Hepatocyte (in vitro differentiated cells): ENCODE measurements around the gene KMT2A. TPM values are rescaled to one million over a fixed set of nuclear protein-coding genes. Genes with fewer than 3 reads are reported as not detected.

Experiments
- DNase-seq: peaks from one replicate; pipeline ENCODE4 v3.0.0-alpha.2; 2016; ENCODE audit warnings: low spot score
- H2AFZ ChIP-seq: fragments of 200-600 bp; sonication (generic); 2 replicates; pipeline ENCODE4 v1.6.0; 2016; ENCODE audit warnings: antibody characterized with exemption, mild to moderate bottlenecking
- H3K27ac ChIP-seq: fragments of 200-600 bp; sonication (generic); 2 replicates; pipeline ENCODE4 v1.5.1; 2016; ENCODE audit warnings: mild to moderate bottlenecking
- H3K27me3 ChIP-seq: fragments of 200-600 bp; sonication (generic); 2 replicates; pipeline ENCODE4 v1.6.1; 2016
- H3K36me3 ChIP-seq: fragments of 200-600 bp; sonication (generic); replicated peaks from 2 replicates; pipeline ENCODE4 v1.5.1; 2016; ENCODE audit warnings: low read depth; ENCODE audit not compliant: insufficient read depth
- H3K4me1 ChIP-seq: fragments of 200-600 bp; sonication (generic); 2 replicates; pipeline ENCODE4 v1.5.1; 2016; ENCODE audit warnings: mild to moderate bottlenecking, moderate library complexity; ENCODE audit not compliant: insufficient read depth
- H3K4me2 ChIP-seq: fragments of 200-600 bp; sonication (generic); 2 replicates; pipeline ENCODE4 v1.6.0; 2016
- H3K4me3 ChIP-seq: fragments of 200-600 bp; sonication (generic); 2 replicates; pipeline ENCODE4 v1.5.1; 2016; ENCODE audit warnings: mild to moderate bottlenecking
- H3K79me2 ChIP-seq: fragments of 200-600 bp; sonication (generic); 2 replicates; pipeline ENCODE4 v1.6.0; 2017; ENCODE audit warnings: mild to moderate bottlenecking
- H3K9me2 ChIP-seq: fragments of 200-600 bp; sonication (generic); replicated peaks from 2 replicates; pipeline ENCODE4 v1.6.0; 2017; ENCODE audit warnings: mild to moderate bottlenecking; ENCODE audit not compliant: insufficient read depth
- H3K9me3 ChIP-seq: fragments of 200-600 bp; sonication (generic); 2 replicates; pipeline ENCODE4 v1.5.1; 2016; ENCODE audit warnings: low read depth, mild to moderate bottlenecking
- H4K20me1 ChIP-seq: fragments of 200-600 bp; sonication (generic); 2 replicates; pipeline ENCODE4 v1.6.0; 2016; ENCODE audit warnings: mild to moderate bottlenecking; ENCODE audit not compliant: insufficient read depth, poor library complexity, severe bottlenecking
- CTCF ChIP-seq: fragments of 200-600 bp; sonication (generic); IDR thresholded peaks from 2 replicates; pipeline ENCODE4 v1.5.1; 2016; ENCODE audit warnings: antibody characterized with exemption, mild to moderate bottlenecking; ENCODE audit not compliant: poor library complexity
- EZH2 ChIP-seq: fragments of 200-600 bp; sonication (generic); IDR thresholded peaks from 2 replicates; pipeline ENCODE4 v1.6.1; 2016; ENCODE audit warnings: antibody characterized with exemption, mild to moderate bottlenecking, borderline replicate concordance
- EZH2phosphoT487 ChIP-seq: fragments of 200-600 bp; sonication (generic); IDR thresholded peaks from one replicate; pipeline ENCODE4 v1.6.1; 2018; ENCODE audit warnings: antibody characterized with exemption, mild to moderate bottlenecking, low read depth, moderate library complexity; ENCODE audit not compliant: unreplicated experiment, severe bottlenecking
- WGBS: methylation state at CpG from one replicate; pipeline ENCODE4 v1.1.6; 2016; ENCODE audit warnings: low lambda C conversion rate; ENCODE audit errors: missing lambda C conversion rate; 5-methylcytosine and 5-hydroxymethylcytosine counted together
- polyA plus RNA-seq: library from polyadenylated mRNA; unstranded; fragments of >200 nt; fragmentation: Nextera tagmentation; extraction: Ambion mirVana; gene quantifications from 2 replicates; pipeline ENCODE4 v1.2.1, GENCODE V29; 2016
- total RNA-seq: library from RNA; depleted of rRNA; stranded (reverse); fragments of >200 nt; gene quantifications from 2 replicates; pipeline ENCODE4 v1.2.3, GENCODE V29; 2014

Gene KMT2A
- total and polyA plus RNA-seq, 2 experiments from 2014 or later = 23.0 to 29.1 TPM

GRCh38 chr11:118519549-118519948 lies 83.3 kb downstream of the KMT2A start:
- Histone ChIP-seq H4K20me1 (no peaks in the 10 kb centered on the region), H3K4me3 (no peak overlapping the region), H2AFZ (no peak overlapping the region), H3K36me3 (peaks cover 2% of the 10 kb centered on the region), H3K27ac (no peak overlapping the region), H3K4me2 (no peak overlapping the region), H3K27me3 (no peaks in the 10 kb centered on the region), H3K79me2 (no peaks in the 10 kb centered on the region), H3K9me2 (no peaks in the 10 kb centered on the region), H3K9me3 (no peaks in the 10 kb centered on the region), H3K4me1 (no peaks in the 10 kb centered on the region)
- no peak for DNase-seq
- 93% methylated on average over 6 of the region's 6 CpGs for WGBS
- TF ChIP-seq EZH2phosphoT487 (no peak), EZH2 (no peak), CTCF (no peak)

- H3K79me2 ChIP-seq = no peaks in the 10 kb centered on the region
- no peaks in the 10 kb centered on the region for H3K4me1 ChIP-seq
- no peak overlapping the region for H2AFZ ChIP-seq
- H3K9me3 ChIP-seq = no peaks in the 10 kb centered on the region
- H3K27me3 ChIP-seq = no peaks in the 10 kb centered on the region
- no peak for TF ChIP-seq EZH2
- TF ChIP-seq CTCF = no peak
- no peak for TF ChIP-seq EZH2phosphoT487
- no peak overlapping the region for H3K27ac ChIP-seq
- H4K20me1 ChIP-seq = no peaks in the 10 kb centered on the region
- no peak for DNase-seq
- no peaks in the 10 kb centered on the region for H3K9me2 ChIP-seq
- no peak overlapping the region for H3K4me2 ChIP-seq
- peaks cover 2% of the 10 kb centered on the region for H3K36me3 ChIP-seq
- H3K4me3 ChIP-seq = no peak overlapping the region
- WGBS = 94% methylated on average over 13 of the region's 13 CpGs
Measured at GRCh38 chr11:118521892-118522311, 85.6 kb downstream of the KMT2A start.

- Histone ChIP-seq H3K9me3 (no peaks in the 10 kb centered on the region), H3K27ac (no peak overlapping the region), H3K4me3 (no peak overlapping the region), H3K36me3 (peaks cover 2% of the 10 kb centered on the region), H3K4me1 (no peaks in the 10 kb centered on the region), H2AFZ (no peak overlapping the region), H3K27me3 (no peaks in the 10 kb centered on the region), H3K4me2 (no peak overlapping the region), H3K79me2 (no peaks in the 10 kb centered on the region), H4K20me1 (no peaks in the 10 kb centered on the region), H3K9me2 (no peaks in the 10 kb centered on the region)
- peak; percentile 41 for DNase-seq
- 58% methylated on average over 6 of the region's 6 CpGs for WGBS
- TF ChIP-seq CTCF (peak; percentile 28), EZH2phosphoT487 (no peak)
Measured at GRCh38 chr11:118522571-118523072, 86.3 kb downstream of the KMT2A start.

- no peak for TF ChIP-seq CTCF
- no peak for TF ChIP-seq EZH2
- TF ChIP-seq EZH2phosphoT487 = no peak
- Histone ChIP-seq H4K20me1 (no peaks in the 10 kb centered on the region), H3K9me2 (no peaks in the 10 kb centered on the region)
Measured at GRCh38 chr11:118524356-118524755, 88.1 kb downstream of the KMT2A start.

More at GRCh38 chr11:118524356-118524755, 88.1 kb downstream of the KMT2A start:
- no peaks in the 10 kb centered on the region for H3K79me2 ChIP-seq
- no peak overlapping the region for H3K4me3 ChIP-seq
- no peaks in the 10 kb centered on the region for H3K9me3 ChIP-seq
- no peak overlapping the region for H2AFZ ChIP-seq
- peaks cover 2% of the 10 kb centered on the region for H3K36me3 ChIP-seq
- no peak overlapping the region for H3K4me2 ChIP-seq
- no peak for DNase-seq
- no peak overlapping the region for H3K27ac ChIP-seq
- H3K27me3 ChIP-seq = no peaks in the 10 kb centered on the region
- no peaks in the 10 kb centered on the region for H3K4me1 ChIP-seq
